H1 (cell line): ENCODE results near the gene PRKN. TPM values are rescaled to one million over a fixed set of nuclear protein-coding genes. Genes with fewer than 3 reads are reported as not detected.

Source experiments
- CBX8 ChIP-seq: fragments of 300-800, 300-1000 bp; sonication (generic); IDR thresholded peaks from 2 replicates; pipeline ENCODE4 v1.7.1; 2016; ENCODE audit warnings: low read depth, low read length, borderline replicate concordance
- CTBP2 ChIP-seq: IDR thresholded peaks from 2 replicates; pipeline ENCODE4 v1.7.0; 2011; ENCODE audit warnings: borderline replicate concordance, mild to moderate bottlenecking, moderate library complexity, mixed read lengths, low read length; ENCODE audit not compliant: insufficient read depth, insufficient read length
- EP300 ChIP-seq, 2 experiments: IDR thresholded peaks; 1 replicate in 1 of 2; 2 replicates in 1 of 2; pipeline ENCODE4 v1.6.1; 2011 to 2012; ENCODE audit warnings: low read depth in 2 of 2, low read length in 2 of 2, mild to moderate bottlenecking in 2 of 2, borderline replicate concordance in 1 of 2, inconsistent platforms in 1 of 2, moderate library complexity in 1 of 2
- FOSL1 ChIP-seq: IDR thresholded peaks from 2 replicates; pipeline ENCODE4 v1.6.1; 2011; ENCODE audit warnings: mild to moderate bottlenecking, low read depth, low read length, moderate library complexity; ENCODE audit not compliant: insufficient read depth
- NANOG ChIP-seq: IDR thresholded peaks from 2 replicates; pipeline ENCODE4 v1.6.1; 2011; ENCODE audit warnings: low read length, low read depth, mild to moderate bottlenecking, inconsistent platforms; ENCODE audit not compliant: insufficient read depth, poor library complexity, severe bottlenecking
- SP2 ChIP-seq: IDR thresholded peaks from 2 replicates; pipeline ENCODE4 v1.6.1; 2012; ENCODE audit warnings: mild to moderate bottlenecking, low read length, inconsistent platforms
- polyA plus RNA-seq, 7 experiments: library from polyadenylated mRNA; depleted of rRNA in 3 of 7; stranded (reverse) in 5 of 7; unstranded in 2 of 7; fragments of >200 nt in 5 of 7; fragments of 200-250 nt in 2 of 7; gene quantifications; 1 replicate in 5 of 7; 2 replicates in 1 of 7; 4 replicates in 1 of 7; pipeline versions ENCODE4 v1.2.1 to v1.2.3, GENCODE V29; 2011 to 2013; ENCODE audit warnings: missing spikeins in 2 of 7, mixed read lengths in 2 of 7
- total RNA-seq: library from RNA; stranded (reverse); fragmentation: NEBNext Ultra II Directional; extraction: Animal tissue kit (Norgen Biotek cat#: 25700); gene quantifications from 2 replicates; pipeline ENCODE4 v1.2.1, GENCODE V29; 2021

Gene PRKN
- total and polyA plus RNA-seq, 2 of the 8 experiments (the other 6 are each of a cell fraction or from before 2014, with no cell fraction given): 0.13 to 0.29 TPM

GRCh38 chr6:162670345-162670744 is 57.2 kb downstream of the PRKN start (continued):
- TF ChIP-seq CTBP2 (no peak), SP2 (no peak), EP300 (IDR thresholded peaks at IDR 0.05; ENCODE audit: borderline replicate concordance in 1 of 2, low read depth in 2 of 2, low read length in 2 of 2) (no peak), CBX8 (no peak), FOSL1 (no peak), NANOG (no peak)
- TF ChIP-seq, all 59 proteins: peak for 0
